ENCODE measurements around the gene TLNRD1.
"Not testable (repeated sequence)": the region's sequence is repeated elsewhere in the genome, so short reads cannot be mapped to it uniquely, and the experiment has no call there.

DNA sequence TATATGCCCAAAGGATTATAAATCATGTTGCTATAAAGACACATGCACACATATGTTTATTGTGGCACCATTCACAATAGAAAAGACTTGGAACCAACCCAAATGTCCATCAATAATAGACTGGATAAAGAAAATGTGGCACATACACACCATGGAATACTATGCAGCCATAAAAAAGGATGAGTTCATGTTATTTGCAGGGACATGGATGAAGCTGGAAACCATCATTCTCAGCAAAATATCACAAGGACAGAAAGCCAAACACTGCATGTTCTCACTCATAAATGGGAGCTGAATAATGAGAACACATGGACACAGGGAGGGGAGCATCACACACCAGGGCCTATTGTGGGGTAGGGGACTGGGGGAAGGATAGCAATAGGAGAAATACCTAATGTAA is 35.3 kb upstream of the TLNRD1 start:
- not testable (repeated sequence) for TF ChIP-seq POLR2AphosphoS5 (IDR thresholded peaks at IDR 0.05; ENCODE audit: low read depth); GABPA (IDR thresholded peaks at IDR 0.05; ENCODE audit: low read depth); SPI1 (IDR thresholded peaks at IDR 0.05; ENCODE audit: borderline replicate concordance, low read depth)
- TF ChIP-seq, protein P1, sequence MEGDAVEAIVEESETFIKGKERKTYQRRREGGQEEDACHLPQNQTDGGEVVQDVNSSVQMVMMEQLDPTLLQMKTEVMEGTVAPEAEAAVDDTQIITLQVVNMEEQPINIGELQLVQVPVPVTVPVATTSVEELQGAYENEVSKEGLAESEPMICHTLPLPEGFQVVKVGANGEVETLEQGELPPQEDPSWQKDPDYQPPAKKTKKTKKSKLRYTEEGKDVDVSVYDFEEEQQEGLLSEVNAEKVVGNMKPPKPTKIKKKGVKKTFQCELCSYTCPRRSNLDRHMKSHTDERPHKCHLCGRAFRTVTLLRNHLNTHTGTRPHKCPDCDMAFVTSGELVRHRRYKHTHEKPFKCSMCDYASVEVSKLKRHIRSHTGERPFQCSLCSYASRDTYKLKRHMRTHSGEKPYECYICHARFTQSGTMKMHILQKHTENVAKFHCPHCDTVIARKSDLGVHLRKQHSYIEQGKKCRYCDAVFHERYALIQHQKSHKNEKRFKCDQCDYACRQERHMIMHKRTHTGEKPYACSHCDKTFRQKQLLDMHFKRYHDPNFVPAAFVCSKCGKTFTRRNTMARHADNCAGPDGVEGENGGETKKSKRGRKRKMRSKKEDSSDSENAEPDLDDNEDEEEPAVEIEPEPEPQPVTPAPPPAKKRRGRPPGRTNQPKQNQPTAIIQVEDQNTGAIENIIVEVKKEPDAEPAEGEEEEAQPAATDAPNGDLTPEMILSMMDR (IDR thresholded peaks at IDR 0.05; ENCODE audit: insufficient read depth, low read length) = not testable (repeated sequence)
